Embryonic facial prominence (tissue), 1 donor: ENCODE measurements around the gene TREM2.
"Not testable (repeated sequence)": the region's sequence is repeated elsewhere in the genome, so short reads cannot be mapped to it uniquely, and the experiment has no call there.

ENCODE experiments used
- DNase-seq: peaks from one replicate; pipeline ENCODE4 v3.0.0-alpha.2; 2016; ENCODE audit errors: extremely low spot score

Gene TREM2

GRCh38 chr6:41162687-41163418 lies at the start of gene TREM2:
TREM2 (minus strand) TSS chr6:41163116; CDS start chr6:41163082, 34 bp downstream.
- no peak for DNase-seq

GRCh38 chr6:41209547-41210320 lies 46.8 kb upstream of the TREM2 start:
- no peak for DNase-seq

- DNase-seq: no peak
Observed at GRCh38 chr6:41208439-41209106, 45.7 kb upstream of the TREM2 start.

GRCh38 chr6:41204156-41204555 lies 41.2 kb upstream of the TREM2 start:
- DNase-seq: no peak

- DNase-seq: no peak
Observed at GRCh38 chr6:41201764-41202173, 38.9 kb upstream of the TREM2 start.

- DNase-seq: no peak
Observed at GRCh38 chr6:41200901-41201763, 38.2 kb upstream of the TREM2 start, which contains the start of gene TREML2. TREML2 (minus strand) TSS chr6:41201149; CDS start chr6:41201008, 141 bp downstream.

GRCh38 chr6:41200296-41200900 lies 37.5 kb upstream of the TREM2 start:
- no peak for DNase-seq

- no peak for DNase-seq
Observed at GRCh38 chr6:41199552-41200246, 36.8 kb upstream of the TREM2 start.

- DNase-seq: no peak
Observed at GRCh38 chr6:41197234-41197633, 34.3 kb upstream of the TREM2 start.

- DNase-seq: no peak
Observed at GRCh38 chr6:41194386-41194785, 31.5 kb upstream of the TREM2 start.

- no peak for DNase-seq
Observed at GRCh38 chr6:41193884-41194283, 31.0 kb upstream of the TREM2 start.

GRCh38 chr6:41193171-41193734 lies 30.3 kb upstream of the TREM2 start:
- no peak for DNase-seq

- no peak for DNase-seq
Observed at GRCh38 chr6:41191569-41191968, 28.7 kb upstream of the TREM2 start.

- no peak for DNase-seq
Observed at GRCh38 chr6:41190791-41191190, 27.9 kb upstream of the TREM2 start.

- DNase-seq: no peak
Observed at GRCh38 chr6:41189967-41190366, 27.1 kb upstream of the TREM2 start.

- DNase-seq: not testable (repeated sequence)
Observed at GRCh38 chr6:41189046-41189445, 26.1 kb upstream of the TREM2 start.

GRCh38 chr6:41187924-41188886 lies 25.3 kb upstream of the TREM2 start:
- no peak for DNase-seq

- no peak for DNase-seq
Observed at GRCh38 chr6:41186031-41186562, 23.2 kb upstream of the TREM2 start.

GRCh38 chr6:41184761-41185160 lies 21.8 kb upstream of the TREM2 start:
- DNase-seq: no peak
